CD4-positive, alpha-beta T cell treated with Interleukin-17A for 1 hour (primary cell): ENCODE measurements around the gene PTRH2.
"Not testable (repeated sequence)": the region's sequence is repeated elsewhere in the genome, so short reads cannot be mapped to it uniquely, and the experiment has no call there.

Source experiments
- DNase-seq: peaks from one replicate; pipeline ENCODE4 v3.0.0-alpha.2; 2020

The PTRH2 gene

DNA sequence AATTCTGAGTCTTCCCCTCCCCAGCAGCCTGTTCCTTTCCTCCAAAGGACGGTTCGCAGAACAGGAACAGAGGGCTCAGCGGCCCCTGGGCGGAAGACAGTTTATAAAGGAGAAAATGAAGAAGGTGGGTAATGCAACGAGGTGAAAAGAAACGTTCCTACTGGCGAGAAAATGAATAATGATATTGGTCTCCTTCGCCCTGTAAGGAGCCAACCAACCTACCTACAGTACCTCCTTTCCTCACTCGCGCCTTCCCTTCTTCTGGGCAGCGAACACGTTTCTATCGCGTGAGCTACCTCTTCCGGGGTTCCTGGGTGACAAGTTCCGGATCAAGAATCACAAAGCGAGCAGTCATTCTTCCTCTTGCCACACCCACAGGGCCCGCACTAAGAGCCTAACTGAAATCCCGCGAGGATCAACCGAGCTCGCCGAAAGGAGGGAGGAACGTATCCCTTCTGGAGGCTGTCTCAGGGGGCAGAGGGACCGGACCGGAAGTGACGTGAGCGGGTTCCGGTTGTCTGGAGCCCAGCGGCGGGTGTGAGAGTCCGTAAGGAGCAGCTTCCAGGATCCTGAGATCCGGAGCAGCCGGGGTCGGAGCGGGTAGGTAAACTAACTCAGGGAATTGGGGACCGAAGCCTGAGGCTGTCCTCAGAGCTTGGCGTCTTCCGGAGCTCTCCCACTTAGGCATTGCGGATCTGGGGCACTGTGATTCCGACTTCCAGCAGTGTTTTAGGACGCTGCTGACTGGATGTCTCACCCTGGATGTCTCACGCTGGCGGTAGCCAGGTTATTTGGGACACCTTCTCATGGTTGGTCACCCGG lies at the start of gene PTRH2, which contains the start of gene VMP1:
TSS of gene PTRH2 (minus strand) at position 282 of the 822 bp plus-strand sequence. CDS start 9,452 bp downstream, outside the sequence.
TSS of gene VMP1 (plus strand) at position 506 of the 822 bp plus-strand sequence. CDS start 23,793 bp downstream, outside the sequence.
- DNase-seq = peak; percentile 96

DNA sequence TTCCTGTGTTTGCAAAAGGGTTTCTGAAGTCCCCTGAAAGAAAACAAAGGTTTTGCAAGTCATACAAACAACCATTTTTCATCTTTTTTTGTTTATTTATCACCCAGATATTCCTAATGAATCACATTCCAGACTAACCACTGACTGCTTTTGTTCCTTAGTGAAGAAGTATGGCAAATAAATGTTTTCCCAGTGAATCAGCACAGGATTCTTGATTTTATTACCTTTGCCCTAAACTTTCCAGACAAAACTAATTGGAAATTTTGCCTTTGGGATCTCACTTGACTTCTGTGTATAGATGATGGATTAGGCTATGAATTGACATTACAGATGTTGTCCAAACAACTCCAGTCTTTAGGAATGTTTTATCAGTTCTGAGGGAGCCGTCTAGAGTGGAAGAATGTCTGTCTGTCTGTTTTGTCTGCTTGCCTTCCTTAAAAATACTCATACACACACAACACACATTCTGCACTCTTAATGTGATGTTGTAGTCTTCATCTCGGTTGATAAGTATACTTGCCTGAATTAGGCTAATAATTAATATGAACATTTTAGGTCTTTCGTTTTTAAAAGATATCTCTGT lies 49.1 kb upstream of the PTRH2 start:
- DNase-seq = no peak

DNA sequence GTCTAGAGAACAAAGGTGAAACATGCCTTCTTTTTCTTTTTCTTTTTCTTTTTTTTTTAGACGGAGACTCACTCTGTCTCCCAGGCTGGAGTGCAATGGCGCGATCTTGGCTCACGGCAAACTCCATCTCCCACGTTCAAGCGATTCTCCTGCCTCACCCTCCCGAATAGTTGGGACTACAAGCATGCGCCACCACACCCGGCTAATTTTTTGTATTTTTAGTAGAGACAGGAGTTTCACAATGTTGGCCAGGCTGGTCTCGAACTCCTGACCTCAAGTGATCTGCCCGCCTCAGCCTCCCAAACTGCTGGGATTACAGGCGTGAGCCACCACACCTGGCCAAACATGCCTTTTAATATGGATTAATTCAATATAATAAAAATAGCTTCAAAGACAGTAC lies 47.8 kb upstream of the PTRH2 start:
- not testable (repeated sequence) for DNase-seq

DNA sequence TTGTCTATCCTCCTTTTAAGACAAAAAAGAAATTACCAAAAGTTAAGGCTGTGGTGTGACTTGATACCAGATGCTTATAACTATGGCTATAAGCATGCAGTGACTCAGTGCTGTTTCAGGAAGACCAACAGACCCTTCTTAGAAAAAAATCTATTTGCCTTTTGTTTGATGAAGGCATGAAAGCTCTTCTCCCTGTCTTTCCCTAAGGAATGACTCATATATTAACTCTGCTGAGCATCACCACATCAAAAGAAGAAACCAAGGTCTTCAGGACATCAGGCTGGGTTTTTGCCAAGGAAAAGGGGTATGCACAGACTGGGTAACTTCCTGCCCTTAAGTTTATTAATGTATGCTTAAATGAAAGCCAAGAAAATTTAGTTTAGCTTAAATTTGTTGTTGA lies 47.3 kb upstream of the PTRH2 start:
- DNase-seq = peak; percentile 23

DNA sequence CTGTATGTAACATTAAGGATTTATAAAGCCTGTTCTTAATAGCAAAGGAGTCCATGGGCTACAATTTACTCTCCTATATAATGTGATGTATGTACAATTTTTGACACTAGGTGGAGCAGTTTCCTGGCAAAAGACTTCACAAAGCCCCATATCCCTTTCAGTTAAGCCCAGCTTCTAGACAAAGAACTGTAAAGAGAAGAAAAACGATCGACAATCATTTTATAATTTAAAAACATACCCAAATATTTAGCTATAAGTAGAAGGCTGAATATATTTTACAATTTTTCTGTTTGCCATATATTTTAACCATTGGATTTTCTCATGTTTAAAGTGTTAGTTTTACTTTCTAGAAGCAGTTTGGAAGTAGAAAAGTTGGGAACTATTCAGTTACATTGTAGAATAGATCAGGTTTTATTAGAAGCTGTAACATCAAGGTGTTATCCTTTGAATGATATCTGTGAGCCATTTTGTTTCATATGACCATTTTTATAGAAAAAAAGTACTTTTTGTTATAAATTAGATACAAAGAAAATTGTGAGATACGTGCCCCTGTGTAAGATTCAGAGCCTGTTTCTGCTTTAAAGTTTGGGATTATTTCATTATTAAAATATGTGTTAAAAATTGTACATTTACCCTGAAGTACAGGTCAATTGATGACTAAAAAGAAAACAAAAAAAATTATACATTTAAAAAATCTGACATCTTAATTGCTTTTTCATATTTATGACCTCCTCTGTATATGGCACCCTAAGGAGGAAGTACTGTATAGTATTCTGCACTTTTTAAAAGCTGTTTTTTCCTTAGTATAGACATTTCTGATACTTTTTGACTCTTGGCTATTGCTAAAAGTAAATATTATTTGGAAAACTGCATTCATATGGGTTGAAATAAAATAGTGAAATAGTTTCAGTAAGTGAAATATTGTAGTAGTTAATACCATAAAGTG lies 46.6 kb upstream of the PTRH2 start:
- peak; percentile 89 for DNase-seq

DNA sequence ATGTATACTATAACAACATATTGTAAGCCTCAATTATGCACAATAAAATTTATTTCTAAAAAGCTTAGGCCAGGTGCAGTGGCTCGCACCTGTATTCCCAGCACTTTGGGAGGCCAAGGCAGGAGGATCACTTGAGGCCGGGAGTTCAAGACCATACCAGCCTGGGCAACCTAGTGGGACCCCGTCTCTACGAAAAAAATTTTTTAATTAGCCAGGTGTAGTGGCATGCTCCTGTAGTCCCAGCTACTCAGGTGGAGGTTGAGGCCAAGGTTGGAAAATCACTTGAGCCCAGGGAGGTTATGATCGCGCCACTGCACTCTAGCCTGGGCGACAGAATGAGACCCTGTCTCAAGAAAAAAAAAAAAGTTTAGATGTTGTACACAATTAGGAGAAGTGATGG lies 45.7 kb upstream of the PTRH2 start:
- DNase-seq = no peak

DNA sequence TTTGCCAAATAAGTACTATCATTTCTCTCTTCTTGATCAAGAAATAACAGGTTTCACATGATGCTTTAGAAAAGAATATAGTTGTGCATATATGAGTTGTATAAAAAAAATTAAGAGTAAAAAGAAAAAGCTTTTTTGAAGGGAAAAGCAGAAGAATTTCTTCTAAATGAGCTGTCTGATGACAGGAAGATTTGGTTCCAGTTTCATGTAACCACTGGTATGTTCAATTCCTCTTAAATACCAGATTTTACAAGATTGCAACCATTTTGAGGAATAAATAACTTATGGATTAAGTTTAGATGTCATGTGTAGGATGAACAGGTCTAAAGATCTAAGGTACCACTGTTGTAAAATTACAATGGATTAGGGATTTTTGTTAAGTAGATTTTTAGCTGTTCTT lies 45.2 kb upstream of the PTRH2 start:
- no peak for DNase-seq

DNA sequence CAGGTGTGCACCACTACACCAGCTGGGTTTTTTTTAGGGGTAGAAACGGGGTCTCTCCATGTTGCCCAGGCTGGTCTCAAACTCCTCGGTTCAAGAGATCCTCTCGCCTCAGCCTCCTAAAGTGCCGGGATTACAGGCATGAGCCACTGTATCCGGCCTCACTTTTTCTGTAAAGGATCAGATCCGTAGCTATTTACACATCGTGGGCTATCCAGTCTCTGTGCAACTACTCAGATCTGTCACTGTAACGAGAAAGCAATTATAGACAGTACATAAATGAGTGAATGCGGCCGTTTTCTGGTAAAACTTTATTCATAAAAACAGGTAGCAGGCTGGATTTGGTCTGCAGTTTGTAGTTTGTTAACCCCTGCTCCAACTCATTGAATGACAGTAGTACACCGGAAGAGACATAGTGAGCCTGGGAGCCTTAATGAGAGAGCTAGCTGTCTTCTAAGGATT lies 44.8 kb upstream of the PTRH2 start:
- DNase-seq = peak; percentile 13

DNA sequence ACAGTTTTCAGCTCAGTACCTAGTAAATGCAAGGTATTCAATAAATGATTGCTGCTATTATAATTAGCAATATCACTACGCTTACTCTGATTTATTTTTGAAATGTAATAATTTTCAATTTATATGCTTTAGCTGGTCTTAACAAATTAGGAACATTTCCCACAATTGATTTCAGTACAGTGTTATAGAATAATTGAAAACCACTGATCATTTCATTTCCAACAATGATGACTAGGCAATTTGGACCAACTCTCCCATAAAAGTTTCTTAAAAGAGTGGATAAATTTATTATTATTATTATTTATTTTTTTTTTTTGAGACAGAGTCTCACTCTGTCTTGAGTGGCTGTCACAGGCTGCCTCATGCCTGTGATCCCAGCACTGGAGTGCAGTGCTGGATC lies 41.4 kb upstream of the PTRH2 start:
- DNase-seq = no peak

DNA sequence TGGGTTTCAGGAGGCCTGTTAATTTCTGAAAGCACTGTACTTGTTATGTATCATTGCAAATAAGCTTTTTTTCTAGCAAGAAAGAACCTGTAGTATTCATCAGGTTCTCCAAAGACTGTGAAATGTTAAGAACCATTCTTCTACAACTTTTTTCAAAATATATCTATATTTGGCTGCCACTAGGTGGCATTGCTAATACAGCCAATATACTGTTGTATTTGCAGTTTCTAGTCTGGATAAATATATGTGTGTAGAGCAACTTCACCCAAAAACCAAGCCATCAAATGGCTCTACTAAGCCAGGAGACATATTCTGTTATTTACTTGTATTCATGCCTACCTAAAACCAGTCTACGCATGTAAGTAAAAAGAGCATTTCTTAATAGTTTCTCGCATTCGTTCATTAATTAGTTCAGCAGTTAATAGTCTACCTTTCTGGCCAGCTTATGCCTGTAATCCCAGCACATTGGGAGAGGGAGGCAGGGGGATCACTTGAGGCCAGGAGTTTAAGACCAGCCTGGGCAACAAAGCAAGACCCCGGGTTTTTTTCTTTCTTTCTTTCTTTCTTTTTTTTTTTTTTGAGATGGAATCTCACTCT lies 39.7 kb upstream of the PTRH2 start:
- peak; percentile 58 for DNase-seq

DNA sequence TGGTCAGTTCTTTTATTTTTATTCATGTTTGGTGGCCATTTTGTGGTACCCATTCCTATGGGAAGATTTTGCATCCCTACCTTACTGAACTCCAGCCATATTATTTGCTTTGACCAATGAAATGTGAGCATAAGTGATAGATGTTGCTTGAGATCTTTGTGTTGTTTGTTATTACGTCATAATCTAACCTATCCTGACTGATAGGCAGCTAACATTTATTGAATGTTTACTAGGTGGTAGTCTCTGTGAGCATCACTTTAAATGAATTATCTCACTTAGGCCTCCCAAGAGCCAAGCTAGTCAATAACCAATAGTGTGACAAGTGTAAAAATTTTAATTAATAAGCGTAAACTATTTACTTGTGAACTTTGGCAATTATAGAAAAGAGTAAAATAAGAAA lies 37.8 kb upstream of the PTRH2 start:
- no peak for DNase-seq

DNA sequence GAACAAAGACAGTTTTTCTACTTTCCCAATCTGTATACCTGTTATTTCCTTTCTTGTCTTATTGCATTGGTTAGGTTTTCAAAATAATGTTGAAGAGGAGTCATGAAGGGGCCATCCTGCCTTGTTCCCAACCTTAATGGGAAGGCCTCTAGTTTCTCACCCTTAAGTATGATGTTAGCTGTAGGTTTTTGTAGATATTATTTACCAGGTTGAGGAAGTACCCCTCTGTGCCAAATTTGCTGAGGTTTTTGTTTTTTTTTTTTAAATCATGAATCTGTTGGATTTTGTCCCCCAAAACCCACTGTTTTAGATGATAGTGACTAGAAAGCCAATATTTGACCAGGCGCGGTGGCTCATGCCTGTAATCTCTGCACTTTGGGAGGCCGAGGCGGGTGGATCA lies 36.6 kb upstream of the PTRH2 start:
- no peak for DNase-seq

DNA sequence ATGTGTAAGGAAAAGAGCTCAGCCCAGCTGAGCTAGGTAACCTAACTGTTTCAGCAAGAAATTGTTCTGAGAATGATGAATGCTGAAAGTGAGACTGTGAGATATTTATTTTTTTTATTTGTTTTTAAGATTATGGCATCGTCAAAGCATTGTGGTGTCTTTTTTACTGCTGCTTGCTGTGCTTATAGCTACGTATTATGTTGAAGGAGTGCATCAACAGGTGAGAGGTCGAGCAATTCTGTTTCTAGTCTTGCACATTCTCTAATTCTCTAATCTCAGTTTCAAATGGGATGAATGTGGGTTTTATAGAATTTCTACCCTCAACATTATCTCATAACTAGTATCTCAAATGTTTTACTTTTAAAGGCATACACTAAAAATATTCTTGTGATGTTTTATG lies 30.1 kb upstream of the PTRH2 start:
- no peak for DNase-seq

DNA sequence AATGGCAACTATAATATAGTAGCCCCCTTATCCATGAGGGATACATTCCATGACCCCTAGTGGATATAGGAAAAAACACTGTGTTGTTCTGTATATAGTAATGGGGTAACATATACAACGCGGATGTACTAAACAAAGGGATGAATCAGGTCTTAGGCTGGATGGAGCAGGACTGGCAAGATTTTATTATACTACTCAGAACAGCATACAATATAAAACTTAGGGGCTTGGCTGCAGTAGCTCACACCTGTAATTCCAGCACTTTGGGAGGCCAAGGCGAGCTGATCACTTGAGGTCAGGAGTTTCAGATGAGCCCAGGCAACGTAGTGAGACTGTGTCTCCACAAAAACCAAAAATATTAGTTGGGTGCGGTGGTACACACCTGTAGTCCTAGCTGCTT lies 27.0 kb upstream of the PTRH2 start:
- no peak for DNase-seq

DNA sequence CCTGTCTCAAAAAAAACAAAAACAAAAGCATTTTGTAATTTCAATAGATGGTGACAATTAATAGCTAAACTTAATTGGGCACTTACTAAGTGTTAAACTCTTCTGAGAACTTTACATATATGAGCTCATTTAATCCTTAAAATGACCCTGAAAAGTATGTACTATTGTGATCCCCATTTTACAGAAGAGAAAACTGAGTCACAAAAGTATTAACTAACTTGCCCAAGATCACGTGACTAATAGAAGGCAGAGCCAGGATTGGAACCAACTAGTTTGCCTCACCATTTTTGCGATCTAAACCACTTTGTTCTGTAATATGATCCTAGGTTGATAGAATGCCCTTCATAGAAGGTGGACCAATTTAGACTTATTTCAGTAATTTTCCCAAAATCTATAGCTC lies 26.5 kb upstream of the PTRH2 start:
- no peak for DNase-seq

DNA sequence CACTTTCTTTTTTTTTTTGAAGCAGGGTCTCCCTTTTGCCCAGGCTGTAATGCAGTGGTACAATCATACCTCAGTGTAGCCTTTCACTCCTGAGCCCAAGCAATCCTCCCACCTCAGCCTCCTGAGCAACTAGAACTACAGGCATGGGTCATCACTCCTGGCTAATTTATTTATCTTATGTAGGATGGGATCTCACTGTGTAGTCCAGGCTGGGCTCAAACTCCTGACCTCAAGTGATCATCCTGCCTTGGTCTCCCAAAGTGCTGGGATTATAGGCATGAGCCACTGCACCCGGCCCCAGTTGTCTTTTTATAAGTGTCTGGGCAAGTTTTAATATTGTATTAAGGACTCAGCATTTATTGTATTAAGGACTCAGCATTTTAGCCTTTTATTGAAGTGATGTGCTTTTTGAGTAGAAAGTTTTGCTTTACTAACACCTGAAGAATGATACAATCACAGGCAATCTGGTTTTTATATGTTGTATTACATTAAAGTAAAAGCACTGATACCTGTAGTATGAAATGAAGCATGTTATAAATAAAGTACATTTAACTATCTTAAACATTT lies 23.1 kb upstream of the PTRH2 start:
- DNase-seq = no peak

DNA sequence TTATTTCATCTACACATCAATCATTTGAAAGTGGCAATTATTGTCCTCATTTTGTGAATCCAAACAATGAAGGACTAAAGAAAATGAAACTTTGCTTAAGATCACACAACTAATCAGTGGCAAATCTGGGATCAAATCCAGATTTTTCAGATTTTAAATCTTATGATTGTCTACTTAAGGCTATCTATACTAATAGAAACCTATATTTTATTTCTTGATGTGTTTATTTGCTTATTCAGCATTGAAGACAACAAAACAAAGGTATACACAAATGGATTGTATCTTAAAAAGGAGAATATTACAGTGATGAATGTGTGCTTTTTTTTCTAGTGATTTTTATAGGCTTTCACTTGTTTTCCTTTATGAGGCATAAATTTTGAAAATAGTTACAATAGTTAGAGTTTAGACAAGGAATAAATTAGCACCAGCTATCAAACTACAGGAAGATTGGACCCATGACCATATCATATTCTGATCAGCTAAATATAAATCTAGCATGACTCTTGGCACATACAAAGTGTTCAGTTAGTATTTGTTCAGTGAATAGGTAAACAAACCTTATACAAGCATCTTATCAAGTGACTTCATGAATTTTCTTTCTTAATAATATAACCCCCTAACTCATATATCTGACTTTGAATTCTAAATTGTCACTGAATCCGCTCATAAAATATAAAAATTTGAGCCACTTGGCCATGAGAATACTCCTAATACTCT lies 20.7 kb upstream of the PTRH2 start:
- DNase-seq = no peak

DNA sequence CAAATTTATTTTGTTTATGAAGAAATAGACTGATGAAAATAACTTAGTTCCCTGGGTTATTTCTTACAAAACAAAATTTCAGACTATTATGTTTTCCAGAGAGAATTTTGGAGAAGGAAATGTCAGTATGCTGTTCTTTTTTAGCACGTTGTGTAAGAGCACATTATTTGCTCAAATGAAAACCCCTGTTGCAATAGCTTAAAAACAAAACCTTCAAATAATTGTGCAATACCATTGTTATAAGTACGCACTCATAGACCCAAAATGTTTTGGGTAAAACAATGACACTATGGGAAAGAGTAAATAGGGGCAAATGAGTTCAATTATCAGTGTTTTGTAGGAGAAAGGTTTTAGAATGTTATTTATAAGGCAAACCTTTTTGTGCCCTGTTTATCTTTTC lies 18.5 kb upstream of the PTRH2 start:
- DNase-seq = no peak

DNA sequence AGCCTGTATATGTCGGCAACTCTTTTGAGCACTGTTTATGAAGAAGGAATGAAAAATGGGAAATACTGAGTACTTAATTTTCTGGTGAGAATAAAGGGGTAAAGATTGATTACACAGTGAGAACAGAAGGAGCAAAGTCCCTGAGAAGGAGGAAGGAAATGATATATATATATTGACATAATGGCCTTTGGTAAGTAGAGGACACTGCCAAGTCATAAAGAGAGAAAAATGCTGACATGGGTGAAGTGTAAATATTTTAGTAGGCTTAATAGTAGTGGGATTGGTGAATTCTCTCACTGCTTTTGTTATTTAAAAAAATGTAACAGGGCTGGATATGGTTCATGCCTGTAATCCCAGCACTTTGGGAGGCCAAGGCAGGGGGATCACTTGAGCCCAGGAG lies 16.4 kb upstream of the PTRH2 start:
- no peak for DNase-seq

DNA sequence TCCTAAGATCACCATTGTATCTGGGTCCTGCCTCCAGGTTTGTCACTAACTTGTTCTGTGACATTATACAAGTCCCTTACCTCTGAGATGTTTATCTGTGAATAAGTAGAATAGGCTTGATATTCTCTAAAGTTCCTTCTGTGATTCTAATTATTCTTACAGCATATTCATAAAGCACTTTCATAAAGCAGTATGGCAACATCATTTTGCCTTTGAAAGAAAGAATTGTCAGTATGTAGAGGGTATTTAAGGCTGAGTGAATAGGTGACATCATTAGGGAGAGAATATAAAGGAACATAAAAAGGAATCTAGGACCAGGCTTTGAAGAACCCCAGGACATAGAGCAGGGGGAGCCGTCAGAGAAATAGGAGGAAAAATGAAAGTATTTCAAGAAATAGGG lies 15.8 kb upstream of the PTRH2 start:
- no peak for DNase-seq

DNA sequence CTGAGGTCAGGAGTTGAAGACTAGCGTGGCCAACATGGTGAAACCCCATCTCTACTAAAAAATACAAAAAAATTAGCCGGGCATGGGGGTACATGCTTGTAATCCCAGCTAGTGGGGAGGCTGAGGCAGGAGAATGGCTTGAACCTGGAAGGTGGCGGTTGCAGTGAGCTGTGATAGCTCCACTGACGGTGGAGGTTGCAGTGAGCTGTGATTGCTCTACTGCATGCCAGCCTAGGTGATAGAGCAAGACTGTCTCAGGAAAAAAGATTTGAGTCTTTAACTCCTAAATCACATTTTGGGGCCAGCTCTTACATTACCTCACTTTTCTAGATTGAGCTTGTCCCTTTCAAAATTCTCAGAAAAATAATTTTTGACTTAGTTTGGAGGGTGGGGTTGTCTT lies 15.4 kb upstream of the PTRH2 start:
- DNase-seq = no peak

DNA sequence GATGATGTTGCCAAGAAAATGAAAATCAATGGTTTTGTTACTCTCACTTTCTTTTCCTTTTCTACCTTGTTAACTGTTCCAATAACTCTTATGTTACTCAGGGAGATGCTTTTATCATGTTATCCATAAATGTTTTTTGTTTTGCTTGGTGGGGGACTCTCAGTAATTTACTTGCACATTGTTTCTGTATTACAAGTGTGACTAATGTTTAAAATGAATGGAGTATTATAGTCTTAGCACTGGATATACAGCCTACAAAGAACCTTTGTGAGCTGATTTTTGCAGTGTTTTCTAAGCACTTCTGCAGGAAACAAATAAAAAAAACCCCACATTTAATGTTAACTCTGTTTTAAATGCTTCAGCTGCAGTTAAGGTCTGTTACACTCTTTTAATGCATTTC lies 12.3 kb upstream of the PTRH2 start:
- no peak for DNase-seq
